IMR-90 (cell line): Measurements from ENCODE around the gene HOXD10. TPM values are rescaled to one million over a fixed set of nuclear protein-coding genes. Genes with fewer than 3 reads are reported as not detected.

Experiments
- ATAC-seq: fragments of 200-7000 bp; cut with Tn5 transposase; 2 replicates; pipeline ENCODE4 v1.9.1; 2020; ENCODE audit warnings: low read depth, mild to moderate bottlenecking, moderate library complexity
- BruUV-seq: library from RNA; stranded (reverse); fragments of 400-500 nt; replicated peaks from 2 replicates; lab custom pipeline; 2021; lab: Mats Ljungman, UMichigan
- CTCF ChIA-PET: fragments of 300-600 bp; formaldehyde crosslinking; extraction: SDS; loops from one replicate; lab custom pipeline; 2021; ENCODE audit warnings: antibody characterized with exemption; lab: Yijun Ruan, JAX
- POLR2A ChIA-PET: fragments of 300-600 bp; sonication (Branson Sonifier 250); formaldehyde crosslinking; loops from one replicate; lab custom pipeline; 2022; ENCODE audit warnings: antibody characterized with exemption; ENCODE audit not compliant: unreplicated experiment; lab: Charles Lee
- DNase-seq: peaks from one replicate; pipeline ENCODE4 v3.0.0; 2013
- H2AFZ ChIP-seq: replicated peaks from 2 replicates; pipeline ENCODE3; 2013; ENCODE audit warnings: low read length, mild to moderate bottlenecking; ENCODE audit not compliant: poor library complexity
- H2AK5ac ChIP-seq: 2 replicates; pipeline ENCODE4 v1.6.1; 2013; ENCODE audit warnings: low read depth, low read length, inconsistent platforms
- H2AK9ac ChIP-seq: replicated peaks from 2 replicates; pipeline ENCODE3; 2013; ENCODE audit warnings: mild to moderate bottlenecking, low read depth, low read length, moderate library complexity; ENCODE audit not compliant: poor library complexity
- H2BK120ac ChIP-seq: 2 replicates; pipeline ENCODE4 v1.6.1; 2013; ENCODE audit warnings: low read depth, low read length, inconsistent platforms
- H2BK15ac ChIP-seq: 3 replicates; pipeline ENCODE4 v1.6.1; 2013; ENCODE audit warnings: low read depth, low read length, inconsistent platforms
- H2BK20ac ChIP-seq: 2 replicates; pipeline ENCODE4 v1.6.1; 2013; ENCODE audit warnings: low read depth, mild to moderate bottlenecking, inconsistent platforms, low read length, moderate library complexity
- H2BK5ac ChIP-seq: 2 replicates; pipeline ENCODE4 v1.6.1; 2013; ENCODE audit warnings: mild to moderate bottlenecking, low read depth, low read length, inconsistent platforms; ENCODE audit not compliant: poor library complexity, severe bottlenecking
- H3K14ac ChIP-seq: replicated peaks from 2 replicates; pipeline ENCODE4 v1.6.1; 2013; ENCODE audit warnings: low read depth, low read length, inconsistent platforms
- H3K18ac ChIP-seq: 2 replicates; pipeline ENCODE4 v1.6.1; 2013; ENCODE audit warnings: low read depth, low read length, control low read depth
- H3K23ac ChIP-seq: 2 replicates; pipeline ENCODE4 v1.6.1; 2013; ENCODE audit warnings: low read depth, low read length, inconsistent platforms
- H3K27ac ChIP-seq: 2 replicates; pipeline ENCODE4 v1.5.1; 2013; ENCODE audit warnings: mild to moderate bottlenecking, control low read depth, low read length; ENCODE audit not compliant: insufficient read depth
- H3K27me3 ChIP-seq: 2 replicates; pipeline ENCODE4 v1.6.1; 2013; ENCODE audit warnings: low read length; ENCODE audit not compliant: control insufficient read depth, insufficient read depth
- H3K36me3 ChIP-seq: 2 replicates; pipeline ENCODE4 v1.6.1; 2013; ENCODE audit warnings: low read length, mixed read lengths; ENCODE audit not compliant: control insufficient read depth, insufficient read depth
- H3K4ac ChIP-seq: 2 replicates; pipeline ENCODE4 v1.6.1; 2013; ENCODE audit warnings: low read depth, low read length, inconsistent platforms
- H3K4me1 ChIP-seq: 2 replicates; pipeline ENCODE4 v1.6.1; 2013; ENCODE audit warnings: low read length, mixed read lengths; ENCODE audit not compliant: control insufficient read depth, insufficient read depth
- H3K4me2 ChIP-seq: 2 replicates; pipeline ENCODE4 v1.6.1; 2013; ENCODE audit warnings: low read depth, mild to moderate bottlenecking, control low read depth, low read length, moderate library complexity
- H3K4me3 ChIP-seq: 2 replicates; pipeline ENCODE4 v1.5.1; 2013; ENCODE audit warnings: low read depth, mild to moderate bottlenecking, control low read depth, low read length, moderate library complexity; ENCODE audit not compliant: insufficient read depth
- H3K56ac ChIP-seq: 2 replicates; pipeline ENCODE4 v1.6.1; 2013; ENCODE audit warnings: low read length, inconsistent platforms; ENCODE audit not compliant: insufficient read depth; ENCODE audit errors: extremely low read depth
- H3K79me1 ChIP-seq, 2 experiments: 2 replicates each; pipeline ENCODE4 v1.6.1; 2013; ENCODE audit warnings: low read length in 2 of 2, inconsistent platforms in 1 of 2, low read depth in 1 of 2
- H3K9ac ChIP-seq: 2 replicates; pipeline ENCODE4 v1.6.1; 2013; ENCODE audit warnings: low read depth, low read length, control low read depth
- H3K9me1 ChIP-seq: 2 replicates; pipeline ENCODE4 v1.6.1; 2013; ENCODE audit warnings: low read length, inconsistent platforms; ENCODE audit not compliant: insufficient read depth
- H3K9me3 ChIP-seq: 2 replicates; pipeline ENCODE4 v1.6.1; 2013; ENCODE audit warnings: low read length; ENCODE audit not compliant: control insufficient read depth, insufficient read depth
- H4K20me1 ChIP-seq: 2 replicates; pipeline ENCODE4 v1.6.1; 2013; ENCODE audit warnings: low read length, inconsistent platforms; ENCODE audit not compliant: insufficient read depth
- H4K5ac ChIP-seq: 2 replicates; pipeline ENCODE4 v1.6.1; 2013; ENCODE audit warnings: mild to moderate bottlenecking, low read depth, low read length, control low read depth
- H4K8ac ChIP-seq, 2 experiments: 2 replicates each; pipeline ENCODE4 v1.6.1; 2013; ENCODE audit warnings: low read depth in 2 of 2, low read length in 2 of 2, control low read depth in 1 of 2, inconsistent platforms in 1 of 2
- H4K91ac ChIP-seq: 2 replicates; pipeline ENCODE4 v1.6.1; 2013; ENCODE audit warnings: low read depth, low read length, inconsistent platforms; ENCODE audit not compliant: insufficient read depth
- BHLHE40 ChIP-seq: fragments of 150-350 bp; IDR thresholded peaks from 2 replicates; pipeline ENCODE4 v1.6.1; 2016; ENCODE audit warnings: mild to moderate bottlenecking, low read depth, low read length
- ELK1 ChIP-seq: fragments of 150-350 bp; IDR thresholded peaks from 2 replicates; pipeline ENCODE4 v1.6.1; 2016; ENCODE audit warnings: low read depth, mild to moderate bottlenecking, low read length, moderate library complexity, borderline replicate concordance
- MAFK ChIP-seq: IDR thresholded peaks from 2 replicates; pipeline ENCODE4 v1.6.1; 2012; ENCODE audit warnings: low read depth, low read length, improper control_type of control experiment
- MXI1 ChIP-seq: IDR thresholded peaks from 2 replicates; pipeline ENCODE4 v1.6.1; 2012; ENCODE audit warnings: low read depth, mild to moderate bottlenecking, low read length, moderate library complexity, borderline replicate concordance
- NFE2L2 ChIP-seq: fragments of 150-350 bp; IDR thresholded peaks from 2 replicates; pipeline ENCODE4 v1.6.1; 2016; ENCODE audit warnings: low read depth, mild to moderate bottlenecking, low read length
- POLR2A ChIP-seq: IDR thresholded peaks from 2 replicates; pipeline ENCODE4 v1.6.1; 2012; ENCODE audit warnings: mild to moderate bottlenecking, low read depth, low read length
- RAD21 ChIP-seq: IDR thresholded peaks from 2 replicates; pipeline ENCODE4 v1.6.1; 2012; ENCODE audit warnings: low read length, improper control_type of control experiment
- RCOR1 ChIP-seq: IDR thresholded peaks from 2 replicates; pipeline ENCODE4 v1.6.1; 2012; ENCODE audit warnings: mild to moderate bottlenecking, low read length, improper control_type of control experiment; ENCODE audit not compliant: insufficient replicate concordance
- RFX5 ChIP-seq: IDR thresholded peaks from 2 replicates; pipeline ENCODE4 v1.8.0; 2012; ENCODE audit warnings: low read depth, mild to moderate bottlenecking, low read length, moderate library complexity
- WGBS, 2 experiments: methylation state at CpG; one replicate each; pipeline versions ENCODE4 v1.1.5 to v1.1.7; 2013; ENCODE audit warnings: missing lambda C conversion rate in 2 of 2; ENCODE audit not compliant: insufficient read length in 1 of 2; ENCODE audit errors: extremely low coverage in 2 of 2; 5-methylcytosine and 5-hydroxymethylcytosine counted together
- dilution Hi-C: fragments of 300-500 bp; cut with HindIII; formaldehyde crosslinking; loops from one replicate; pipeline ENCODE4 v1.14.3; 2018; ENCODE audit warnings: low sequenced_read_pairs; ENCODE audit not compliant: unreplicated experiment
- in situ Hi-C: fragments of 300-500 bp; cut with MboI; formaldehyde crosslinking; loops from 3 replicates; pipeline ENCODE4 v1.14.3; 2019; ENCODE audit warnings: low sequenced_read_pairs, inconsistent platforms, mixed read lengths
- intact Hi-C: fragments of 100-400 bp; cut with micrococcal nuclease; formaldehyde crosslinking; loops from 2 replicates; pipeline ENCODE4 v1.10.0; 2022
- polyA plus RNA-seq, 3 experiments: library from polyadenylated mRNA; depleted of rRNA; stranded (reverse); fragments of >200 nt; gene quantifications; 2 replicates each; pipeline ENCODE4 v1.2.3, GENCODE V29; 2012; ENCODE audit warnings: low replicate concordance in 1 of 3
- total RNA-seq: library from RNA; depleted of rRNA; stranded (reverse); fragments of >200 nt; gene quantifications from 2 replicates; pipeline ENCODE4 v1.2.3, GENCODE V29; 2012

The HOXD10 gene
- total and polyA plus RNA-seq, 2 of the 4 experiments (the other 2 are of a cell fraction), result not detected

DNA sequence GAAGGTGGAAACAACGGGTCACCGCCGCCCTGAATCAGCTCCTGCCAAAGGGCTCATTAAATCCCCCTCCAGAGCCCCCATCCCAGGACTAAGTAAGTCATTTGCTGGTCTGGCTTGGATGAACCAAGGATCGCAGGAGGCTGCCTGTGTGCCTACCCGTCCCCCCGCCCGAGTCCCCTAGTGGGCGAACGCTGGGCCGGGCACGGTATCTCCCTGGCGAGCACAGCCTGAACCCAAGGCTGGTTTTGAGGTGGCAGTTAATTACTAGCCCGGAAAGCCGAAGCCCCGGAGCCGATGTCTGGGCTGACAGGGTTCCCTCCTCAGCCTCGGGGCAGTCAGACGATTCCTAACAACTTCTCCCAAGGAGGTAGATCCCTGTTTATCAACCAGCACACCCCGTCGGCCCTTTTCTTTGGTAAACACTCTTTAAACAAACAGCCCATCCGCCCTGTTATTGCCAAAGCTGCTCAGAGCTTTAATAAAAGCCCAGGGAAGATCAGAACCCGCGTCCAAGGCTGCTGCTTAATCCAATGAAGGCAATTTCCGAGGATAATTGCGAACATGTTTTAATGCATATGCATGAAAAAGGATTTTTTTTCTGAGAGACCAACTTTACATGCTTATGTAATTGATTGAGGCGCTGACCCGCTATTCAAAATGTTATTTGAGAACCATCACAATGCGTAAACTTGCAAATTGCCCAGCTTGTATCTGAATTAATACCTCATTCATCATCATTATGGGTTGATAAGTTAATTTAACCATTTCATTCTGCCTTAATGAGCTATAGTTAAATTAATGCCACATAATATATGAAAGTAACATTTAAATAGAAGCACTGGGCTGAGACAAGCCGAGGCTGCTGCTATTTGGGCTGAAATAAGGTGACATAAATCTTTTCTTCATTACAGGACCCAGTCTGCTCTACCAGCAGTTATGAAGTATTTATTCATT, 43.4 kb upstream of the HOXD10 start (continued):
- TF ChIP-seq BHLHE40 (no peak), RAD21 (no peak)

DNA sequence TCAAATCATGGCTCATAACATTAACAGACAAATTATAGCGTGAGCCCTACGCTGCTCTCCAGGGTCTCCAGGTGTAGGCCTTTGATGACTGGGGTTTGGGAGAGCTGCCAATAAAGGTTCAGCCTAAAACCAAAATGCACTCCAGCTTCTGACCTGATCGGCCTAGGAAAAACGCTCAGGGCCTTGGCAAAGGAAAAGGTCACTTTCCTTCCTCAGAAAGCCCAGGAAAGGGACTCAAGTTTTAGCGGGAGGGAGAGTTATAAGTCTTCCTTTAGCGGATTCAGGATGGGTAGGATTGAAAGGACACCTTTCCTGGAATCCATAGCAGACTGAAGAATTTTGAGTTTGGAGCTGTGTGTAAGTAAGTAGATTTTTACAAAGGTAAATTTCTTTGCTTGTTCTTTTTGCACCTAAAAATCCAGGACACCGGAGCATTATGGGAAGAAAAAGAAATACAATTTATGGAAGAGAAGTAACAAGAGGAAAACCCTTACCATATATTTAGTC, 41.6 kb upstream of the HOXD10 start:
- DNase-seq, result no peak
- no peak overlapping the region for H3K9ac ChIP-seq
- H2AFZ ChIP-seq, result no peak overlapping the region
- H2BK20ac ChIP-seq, result no peak overlapping the region
- no peak overlapping the region for H3K23ac ChIP-seq
- H2AK9ac ChIP-seq, result no peak overlapping the region
- no peaks in the 10 kb centered on the region for H3K79me1 ChIP-seq
- H2BK120ac ChIP-seq, result no peak overlapping the region
- no peaks in the 10 kb centered on the region for H4K20me1 ChIP-seq
- ChIA-PET CTCF (no interaction called here), POLR2A (no interaction called here)
- no peak overlapping the region for H2BK15ac ChIP-seq
- H4K5ac ChIP-seq, result no peak overlapping the region
- H3K27me3 ChIP-seq, result peaks cover 86% of the 10 kb centered on the region
- no peak overlapping the region for H3K4me2 ChIP-seq
- H3K9me3 ChIP-seq, result peaks cover 10% of the 10 kb centered on the region; the same call in 1 of the 2 replicates
- H3K4me1 ChIP-seq, result no peaks in the 10 kb centered on the region
- in situ Hi-C loops (loop anchor here (25.0 kb wide), 2 partner anchors 1038 to 1338 kb away; no protein-coding TSS in a partner anchor), intact Hi-C loops (no loop called here), dilution Hi-C loops (no loop called here)
- no peak overlapping the region for H4K8ac ChIP-seq
- H3K14ac ChIP-seq, result no peak overlapping the region
- H3K9me1 ChIP-seq, result no peaks in the 10 kb centered on the region
- H3K18ac ChIP-seq, result no peak overlapping the region
- no peak for ATAC-seq
- no peak overlapping the region for H2AK5ac ChIP-seq
- TF ChIP-seq ELK1 (no peak), POLR2A (no peak), MXI1 (no peak), RAD21 (no peak), RFX5 (no peak), NFE2L2 (no peak), MAFK (no peak), RCOR1 (no peak)
- H4K91ac ChIP-seq, result no peak overlapping the region
- H3K4ac ChIP-seq, result no peak overlapping the region
- H3K27ac ChIP-seq, result no peak overlapping the region
- no peaks in the 10 kb centered on the region for H3K36me3 ChIP-seq
- no peak overlapping the region for H3K56ac ChIP-seq
- no peak overlapping the region for H2BK5ac ChIP-seq
- BruUV-seq, result no TSS peak
- no peak overlapping the region for H3K4me3 ChIP-seq
- 0% methylated on average over 2 of the region's 7 CpGs; no CpG with 5 or more reads in 1 of the 2 experiments for WGBS, 2 experiments
